ENCODE results near the gene ZNF432.
A peak's percentile ranks its signal among the peaks of the same experiment; 100 is the strongest.

Gene ZNF432

DNA sequence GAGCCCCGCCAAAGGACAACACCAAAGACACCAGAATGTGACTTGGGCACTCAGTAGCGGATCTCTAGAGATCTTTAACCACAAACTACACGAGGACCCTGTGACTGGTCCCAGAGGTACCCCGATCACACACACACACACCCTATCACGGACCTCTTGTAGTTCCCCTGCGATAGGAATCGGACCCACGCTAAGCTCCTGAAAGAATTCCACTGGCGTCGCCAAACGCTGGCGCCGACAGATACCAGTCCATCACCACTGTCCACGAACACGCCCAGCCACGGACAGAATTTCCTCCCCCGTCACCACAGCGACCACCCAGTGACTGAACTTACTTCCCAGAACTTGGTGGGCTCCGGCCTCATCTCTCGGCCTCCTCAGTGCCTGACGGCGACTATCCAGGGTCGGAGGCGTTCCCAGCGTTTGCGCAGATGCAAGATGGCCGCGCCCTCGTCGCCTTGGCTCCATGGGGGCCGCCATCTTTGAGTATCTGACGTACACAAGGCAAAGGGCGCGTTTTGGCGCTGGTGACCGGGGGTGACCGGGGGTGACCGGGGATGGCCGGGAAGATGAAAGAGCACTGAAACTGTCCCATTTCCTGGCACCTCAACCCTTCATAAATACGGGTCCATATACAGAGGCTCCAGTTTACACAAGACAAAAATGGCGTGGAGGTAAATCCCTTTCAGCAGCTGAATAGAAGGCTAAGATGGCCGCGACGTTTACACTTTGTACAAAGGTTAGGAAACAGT, 40.7 kb downstream of the ZNF432 start, which contains the start of gene ZNF615:
TSS of gene ZNF615 (minus strand) at position 406 of the 752 bp plus-strand sequence. CDS start 4,500 bp downstream, outside the sequence.
- peak; percentile 63 for DNase-seq

DNA sequence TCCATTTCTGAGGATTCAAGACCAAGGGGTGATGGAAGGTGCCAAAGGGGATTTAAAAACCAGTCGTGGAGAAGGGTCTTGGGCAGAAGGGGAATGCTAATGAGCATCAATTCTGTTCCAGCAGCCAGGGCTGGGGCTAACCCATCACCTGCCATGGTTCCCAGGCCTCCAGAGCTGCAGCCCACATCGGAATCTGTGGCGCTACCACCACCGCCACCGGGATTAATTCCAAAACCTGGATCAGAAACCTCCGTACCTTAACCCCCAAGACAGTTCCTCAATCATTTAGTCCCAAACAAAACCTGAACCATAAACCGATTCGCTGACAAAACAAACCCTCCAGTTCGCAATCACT, 41.2 kb downstream of the ZNF432 start:
- no peak for DNase-seq

DNA sequence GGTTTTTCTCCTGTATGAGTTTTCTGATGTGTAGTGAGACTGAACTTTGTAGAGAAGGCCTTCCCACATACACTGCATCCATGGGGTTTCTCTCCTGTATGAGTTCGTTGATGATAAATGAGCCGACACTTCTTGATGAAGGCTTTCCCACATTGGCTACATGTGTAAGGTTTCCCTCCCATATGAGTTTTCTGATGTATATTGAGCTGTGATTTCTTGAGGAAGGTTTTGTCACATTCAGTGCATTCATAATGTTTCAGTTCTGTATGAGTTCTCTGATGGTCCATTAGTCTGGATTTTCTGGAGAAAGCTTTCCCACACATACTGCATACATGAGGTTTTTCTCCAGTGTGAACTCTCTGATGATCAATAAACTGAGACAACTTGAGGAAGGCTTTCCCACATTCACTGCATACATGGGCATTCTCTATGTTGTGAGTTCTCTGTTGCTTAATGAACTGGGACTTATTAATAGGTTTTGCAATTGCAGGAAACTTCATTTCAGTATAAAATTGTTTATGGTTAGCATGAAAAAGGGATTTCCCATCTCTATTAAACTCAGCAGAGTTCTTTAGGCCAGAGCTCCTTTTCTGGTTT, 54.5 kb downstream of the ZNF432 start:
- no peak for DNase-seq

DNA sequence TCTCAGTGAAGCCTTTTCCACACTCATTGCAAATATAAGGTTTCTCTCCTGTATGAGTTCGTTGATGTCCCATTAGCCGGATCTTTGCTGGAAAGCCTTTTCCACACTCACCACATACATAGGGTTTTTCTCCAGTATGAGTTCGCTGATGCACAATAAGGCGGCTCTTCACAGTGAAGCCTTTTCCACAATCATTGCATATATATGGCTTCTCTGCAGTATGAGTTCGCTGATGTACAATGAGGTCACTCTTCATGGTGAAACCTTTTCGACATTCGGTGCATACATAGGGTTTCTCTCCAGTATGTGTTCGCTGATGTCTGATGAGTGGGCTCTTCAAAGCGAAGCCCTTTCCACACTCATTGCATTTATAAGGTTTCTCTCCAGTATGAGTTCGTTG, 55.2 kb downstream of the ZNF432 start:
- DNase-seq: no peak

DNA sequence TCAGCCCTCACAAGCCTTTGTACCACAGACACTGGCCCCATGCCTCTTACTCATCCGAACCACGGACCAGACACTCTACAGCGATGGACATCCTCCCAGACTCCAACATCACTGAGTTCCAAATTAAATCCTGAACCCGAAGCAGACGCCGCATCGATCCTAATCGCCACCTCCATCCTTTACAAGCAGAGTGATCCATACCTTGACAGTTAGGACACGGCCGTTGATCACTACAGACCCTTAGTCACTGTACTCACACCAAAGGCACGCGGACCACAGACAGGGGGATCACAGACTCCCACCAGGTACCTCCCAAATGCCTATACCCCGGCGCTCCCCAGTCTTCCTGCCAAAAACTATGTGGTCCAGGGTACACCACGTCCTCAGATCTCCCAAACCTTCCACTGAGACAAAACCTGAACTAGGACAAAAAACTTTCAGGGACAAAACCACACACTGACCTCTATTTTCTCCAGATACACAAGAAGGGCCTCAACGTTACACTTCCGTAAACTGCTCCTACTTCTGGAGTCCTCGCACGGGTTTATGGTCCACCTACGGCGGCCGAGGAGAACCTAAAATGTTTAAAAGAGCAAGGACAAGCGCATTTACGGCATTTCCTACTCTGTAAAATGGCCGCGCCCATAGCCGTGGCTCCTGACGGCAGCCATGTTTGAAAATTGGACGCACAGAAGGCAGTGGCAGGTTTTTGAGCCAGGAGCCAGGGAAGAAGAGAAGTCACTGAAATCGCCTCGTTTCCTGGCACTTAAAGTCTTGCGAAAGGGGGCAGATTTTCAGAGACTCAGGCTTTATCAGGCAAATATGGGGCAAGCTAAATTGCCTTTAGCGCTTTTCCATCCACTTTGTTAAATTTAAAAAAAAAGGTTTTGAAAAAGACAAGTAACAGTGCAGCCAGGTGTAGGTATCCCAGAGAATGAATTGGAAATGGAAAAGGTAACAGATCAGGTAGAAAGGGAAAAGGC, 62.0 kb downstream of the ZNF432 start, which contains the start of gene ZNF350:
TSS of gene ZNF350 (minus strand) at position 532 of the 983 bp plus-strand sequence. CDS start 12,480 bp downstream, outside the sequence.
- no peak for DNase-seq

DNA sequence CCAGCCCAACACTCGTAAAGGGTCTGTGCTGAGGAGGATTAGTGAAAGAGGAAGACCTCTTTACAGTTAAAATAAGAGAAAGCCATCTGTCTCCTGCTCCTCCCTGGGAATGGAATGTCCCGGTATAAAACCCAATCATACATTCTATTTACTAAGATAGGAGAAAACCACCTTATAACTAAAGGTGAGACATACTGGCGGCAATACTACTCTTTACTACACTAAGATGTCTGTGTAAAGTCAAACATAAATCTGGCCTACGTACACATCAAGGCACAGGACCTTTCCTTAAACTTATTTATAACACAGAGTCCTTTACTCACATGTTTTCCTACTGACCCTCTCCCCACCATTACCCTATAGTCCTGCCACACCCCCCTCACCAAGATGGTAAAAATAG, 65.3 kb downstream of the ZNF432 start:
- DNase-seq: no peak

Measured in cortex of kidney (tissue), 1 donor.